ENCODE data around the gene GPR148. TPM values are rescaled to one million over a fixed set of nuclear protein-coding genes. Genes with fewer than 3 reads are reported as not detected.

Gene GPR148
- total RNA-seq, 6 donors from 2014 or later: not detected

- DNase-seq (peak in 1 of 2 donors; percentile 47), ATAC-seq (ENCODE audit: low FRiP score in 2 of 2) (no peak)
- no peak overlapping the region for H3K27ac ChIP-seq
- H3K27me3 ChIP-seq: no peaks in the 10 kb centered on the region
- no peaks in the 10 kb centered on the region for H3K36me3 ChIP-seq
- TF ChIP-seq POLR2A (IDR thresholded peaks at IDR 0.05) (no peak), EP300 (IDR thresholded peaks at IDR 0.05) (no peak), CTCF (IDR thresholded peaks at IDR 0.05) (no peak), POLR2AphosphoS5 (IDR thresholded peaks at IDR 0.05) (no peak)
- H3K4me1 ChIP-seq: no peaks in the 10 kb centered on the region
- no peaks in the 10 kb centered on the region for H3K9me3 ChIP-seq
- WGBS, 2 donors: 37% methylated on average over 15 to 20 of the region's 20 CpGs
- H3K4me3 ChIP-seq: no peak overlapping the region
Observed at GRCh38 chr2:130744287-130745117, 15.6 kb downstream of the GPR148 start.

GRCh38 chr2:130749078-130749477 lies 20.2 kb downstream of the GPR148 start:
- TF ChIP-seq EP300 (IDR thresholded peaks at IDR 0.05) (no peak), POLR2A (IDR thresholded peaks at IDR 0.05) (no peak), CTCF (IDR thresholded peaks at IDR 0.05) (no peak), POLR2AphosphoS5 (IDR thresholded peaks at IDR 0.05) (no peak)
- Histone ChIP-seq H3K4me3 (no peak overlapping the region), H3K4me1 (no peaks in the 10 kb centered on the region), H3K36me3 (no peaks in the 10 kb centered on the region), H3K27ac (no peak overlapping the region), H3K27me3 (no peaks in the 10 kb centered on the region), H3K9me3 (no peaks in the 10 kb centered on the region)
- no peak for ATAC-seq (ENCODE audit: low FRiP score in 2 of 2)
- WGBS, 2 donors: 85 to 89% methylated on average over 9 of the region's 9 CpGs
- no peak for DNase-seq

- no peaks in the 10 kb centered on the region for H3K4me1 ChIP-seq
- DNase-seq (no peak), ATAC-seq (ENCODE audit: low FRiP score in 2 of 2) (no peak)
- no peaks in the 10 kb centered on the region for H3K36me3 ChIP-seq
- H3K9me3 ChIP-seq: no peaks in the 10 kb centered on the region
- WGBS, 2 donors: 78 to 79% methylated on average over 3 to 6 of the region's 6 CpGs
- no peaks in the 10 kb centered on the region for H3K27me3 ChIP-seq
- TF ChIP-seq CTCF (IDR thresholded peaks at IDR 0.05): no peak
- no peak for TF ChIP-seq EP300 (IDR thresholded peaks at IDR 0.05)
- no peak for TF ChIP-seq POLR2AphosphoS5 (IDR thresholded peaks at IDR 0.05)
- no peak for TF ChIP-seq POLR2A (IDR thresholded peaks at IDR 0.05)
- no peak overlapping the region for H3K4me3 ChIP-seq
- no peak overlapping the region for H3K27ac ChIP-seq
Observed at GRCh38 chr2:130749641-130750040, 20.8 kb downstream of the GPR148 start.

- ATAC-seq (ENCODE audit: low FRiP score in 2 of 2) (peak in 1 of 2 donors; percentile 13), DNase-seq (no peak)
- H3K36me3 ChIP-seq: no peaks in the 10 kb centered on the region
- H3K4me3 ChIP-seq: no peak overlapping the region
- H3K27ac ChIP-seq: no peak overlapping the region
- peaks cover 3 to 14% (median 7%) of the 10 kb centered on the region in 4 donors for H3K4me1 ChIP-seq
- TF ChIP-seq POLR2AphosphoS5 (IDR thresholded peaks at IDR 0.05) (no peak), CTCF (IDR thresholded peaks at IDR 0.05) (no peak), POLR2A (IDR thresholded peaks at IDR 0.05) (no peak)
- WGBS, 2 donors: 46 to 49% methylated on average over 8 of the region's 8 CpGs
- no peaks in the 10 kb centered on the region for H3K9me3 ChIP-seq
- H3K27me3 ChIP-seq: peaks cover 0 to 21% (median 10%) of the 10 kb centered on the region in 4 donors
Observed at GRCh38 chr2:130754811-130755210, 25.9 kb downstream of the GPR148 start.
